H1 (cell line): ENCODE data around the gene ADAM12. TPM values are rescaled to one million over a fixed set of nuclear protein-coding genes. Genes with fewer than 3 reads are reported as not detected.

ENCODE experiments used
- CTCF ChIA-PET: fragments of 300-600 bp; sonication (Branson Sonifier 250); formaldehyde crosslinking; loops from one replicate; lab custom pipeline; 2021; ENCODE audit not compliant: partially characterized antibody; lab: Charles Lee
- POLR2A ChIA-PET: fragments of 300-600 bp; sonication (Branson Sonifier 250); formaldehyde crosslinking; loops from one replicate; lab custom pipeline; 2021; ENCODE audit warnings: inconsistent platforms; ENCODE audit not compliant: partially characterized antibody; lab: Charles Lee
- DNase-seq, 2 experiments: peaks; one replicate each; pipeline versions ENCODE4 v3.0.0 to v3.0.0-alpha.2; 2010 to 2022; ENCODE audit warnings: low spot score in 2 of 2, low read depth in 1 of 2, mixed read lengths in 1 of 2
- FAIRE-seq: peaks from 2 replicates; lab custom pipeline; 2011; peaks lifted over from hg19 to GRCh38; lab: Jason Lieb, UNC
- H2AFZ ChIP-seq: 2 replicates; pipeline ENCODE4 v1.8.1; 2012; ENCODE audit warnings: low read length, inconsistent platforms
- H2AK5ac ChIP-seq: 2 replicates; pipeline ENCODE4 v1.6.1; 2013; ENCODE audit warnings: low read depth, low read length
- H2BK120ac ChIP-seq: replicated peaks from 2 replicates; pipeline ENCODE3; 2013; ENCODE audit warnings: low read depth, low read length, inconsistent platforms
- H2BK12ac ChIP-seq: 2 replicates; pipeline ENCODE4 v1.6.1; 2013; ENCODE audit warnings: low read depth, low read length
- H2BK15ac ChIP-seq: 2 replicates; pipeline ENCODE4 v1.6.1; 2013; ENCODE audit warnings: low read length
- H2BK20ac ChIP-seq: 2 replicates; pipeline ENCODE4 v1.6.1; 2013; ENCODE audit warnings: low read length
- H2BK5ac ChIP-seq: 2 replicates; pipeline ENCODE4 v1.6.1; 2013; ENCODE audit warnings: low read depth, low read length
- H3K14ac ChIP-seq: 2 replicates; pipeline ENCODE4 v1.6.1; 2013; ENCODE audit warnings: inconsistent platforms; ENCODE audit not compliant: insufficient read length
- H3K18ac ChIP-seq: 2 replicates; pipeline ENCODE4 v1.6.1; 2013; ENCODE audit warnings: low read length; ENCODE audit errors: extremely low read depth
- H3K23ac ChIP-seq: 2 replicates; pipeline ENCODE4 v1.6.1; 2013; ENCODE audit warnings: inconsistent platforms; ENCODE audit not compliant: insufficient read length
- H3K23me2 ChIP-seq: 2 replicates; pipeline ENCODE4 v1.6.1; 2013; ENCODE audit warnings: low read depth, low read length
- H3K27ac ChIP-seq: 2 replicates; pipeline ENCODE4 v1.6.1; 2011; ENCODE audit warnings: low read depth, low read length, inconsistent platforms
- H3K27me3 ChIP-seq, 4 experiments: replicated peaks in 1 of 4; 1 replicate in 1 of 4; 2 replicates in 3 of 4; pipeline versions ENCODE4 v1.6.1 to v1.8.1; 2011 to 2013; ENCODE audit warnings: low read length in 3 of 4, mild to moderate bottlenecking in 3 of 4, inconsistent platforms in 2 of 4, mixed read lengths in 2 of 4, moderate library complexity in 1 of 4; ENCODE audit not compliant: control insufficient read depth in 3 of 4, insufficient read depth in 3 of 4; ENCODE audit errors: extremely low read depth in 1 of 4
- H3K36me3 ChIP-seq, 4 experiments: 2 replicates each; pipeline versions ENCODE4 v1.6.1 to v1.8.1; 2011 to 2013; ENCODE audit warnings: mild to moderate bottlenecking in 4 of 4, low read length in 3 of 4, moderate library complexity in 2 of 4, control low read depth in 1 of 4, inconsistent platforms in 1 of 4; ENCODE audit not compliant: insufficient read depth in 4 of 4, control insufficient read depth in 2 of 4
- H3K4ac ChIP-seq: replicated peaks from 2 replicates; pipeline ENCODE3; 2013; ENCODE audit warnings: low read length, low read depth, mixed read lengths, inconsistent platforms; ENCODE audit not compliant: insufficient read length
- H3K4me1 ChIP-seq, 4 experiments: replicated peaks in 1 of 4; 1 replicate in 1 of 4; 2 replicates in 3 of 4; pipeline versions ENCODE4 v1.6.1 to v1.8.1; 2011 to 2013; ENCODE audit warnings: low read length in 3 of 4, inconsistent platforms in 2 of 4, mixed read lengths in 1 of 4; ENCODE audit not compliant: insufficient read depth in 4 of 4, control insufficient read depth in 3 of 4
- H3K4me2 ChIP-seq, 2 experiments: 2 replicates each; pipeline versions ENCODE4 v1.6.1 to v1.8.1; 2011 to 2013; ENCODE audit warnings: low read depth in 2 of 2, low read length in 2 of 2, control low read depth in 1 of 2, inconsistent platforms in 1 of 2, mild to moderate bottlenecking in 1 of 2; ENCODE audit not compliant: insufficient read depth in 1 of 2
- H3K4me3 ChIP-seq, 4 experiments: fragments of 200-600, 300-600 bp in 1 of 4; sonication (generic), shearing (Covaris generic), sonication (Bioruptor Twin) in 1 of 4; 2 replicates each; pipeline versions ENCODE4 v1.5.1 to v1.8.1; 2011 to 2016; ENCODE audit warnings: low read length in 4 of 4, low read depth in 3 of 4, control low read depth in 2 of 4, inconsistent platforms in 2 of 4, mild to moderate bottlenecking in 2 of 4, mixed read lengths in 1 of 4, moderate library complexity in 1 of 4; ENCODE audit not compliant: insufficient read depth in 2 of 4; ENCODE audit errors: extremely low read depth in 1 of 4
- H3K56ac ChIP-seq: replicated peaks from 2 replicates; pipeline ENCODE3; 2013; ENCODE audit warnings: low read depth, mild to moderate bottlenecking, mixed read lengths, low read length, inconsistent platforms; ENCODE audit not compliant: insufficient read length
- H3K79me1 ChIP-seq: 2 replicates; pipeline ENCODE4 v1.6.1; 2013; ENCODE audit warnings: low read depth, low read length, control low read depth
- H3K79me2 ChIP-seq, 2 experiments: 2 replicates each; pipeline versions ENCODE4 v1.6.1 to v1.8.1; 2012 to 2013; ENCODE audit warnings: low read length in 2 of 2, mild to moderate bottlenecking in 2 of 2, inconsistent platforms in 1 of 2; ENCODE audit not compliant: insufficient read depth in 2 of 2, control insufficient read depth in 1 of 2
- H3K9ac ChIP-seq, 4 experiments: replicated peaks in 1 of 4; 1 replicate in 1 of 4; 2 replicates in 3 of 4; pipeline versions ENCODE4 v1.6.1 to v1.8.1; 2011 to 2013; ENCODE audit warnings: low read depth in 3 of 4, low read length in 3 of 4, control low read depth in 2 of 4, mild to moderate bottlenecking in 2 of 4, moderate library complexity in 2 of 4, inconsistent platforms in 1 of 4; ENCODE audit errors: extremely low read depth in 1 of 4
- H3K9me3 ChIP-seq, 2 experiments: 2 replicates each; pipeline versions ENCODE4 v1.6.1 to v1.8.1; 2012 to 2013; ENCODE audit warnings: mild to moderate bottlenecking in 2 of 2, moderate library complexity in 2 of 2, control low read depth in 1 of 2, inconsistent platforms in 1 of 2, low read depth in 1 of 2, low read length in 1 of 2, mixed read lengths in 1 of 2; ENCODE audit not compliant: insufficient read depth in 2 of 2
- H4K20me1 ChIP-seq, 2 experiments: replicated peaks in 1 of 2; 2 replicates each; pipeline versions ENCODE3 to v1.8.1; 2011 to 2013; ENCODE audit warnings: inconsistent platforms in 2 of 2, low read length in 2 of 2, mild to moderate bottlenecking in 1 of 2; ENCODE audit not compliant: insufficient read depth in 2 of 2, control insufficient read depth in 1 of 2
- H4K5ac ChIP-seq: 2 replicates; pipeline ENCODE4 v1.6.1; 2013; ENCODE audit warnings: low read length, low read depth, mixed read lengths, inconsistent platforms; ENCODE audit not compliant: insufficient read length
- H4K8ac ChIP-seq: 2 replicates; pipeline ENCODE4 v1.8.0; 2013; ENCODE audit warnings: mild to moderate bottlenecking, moderate library complexity, low read length, inconsistent platforms; ENCODE audit not compliant: insufficient read depth; ENCODE audit errors: extremely low read depth
- H4K91ac ChIP-seq: replicated peaks from 2 replicates; pipeline ENCODE3; 2013; ENCODE audit warnings: low read length, mixed read lengths, inconsistent platforms; ENCODE audit not compliant: insufficient read length
- CHD2 ChIP-seq: IDR thresholded peaks from 2 replicates; pipeline ENCODE4 v1.6.1; 2012; ENCODE audit warnings: low read length, improper control_type of control experiment
- KDM4A ChIP-seq: IDR thresholded peaks from one replicate; pipeline ENCODE4 v1.7.1; 2012; ENCODE audit warnings: low read depth, mild to moderate bottlenecking, moderate library complexity, low read length, inconsistent platforms; ENCODE audit not compliant: severe bottlenecking
- SIN3A ChIP-seq, 2 experiments: IDR thresholded peaks in 1 of 2; conservative IDR thresholded peaks in 1 of 2; 2 replicates each; pipeline ENCODE4 v1.6.1; 2011 to 2012; ENCODE audit warnings: low read length in 2 of 2, improper control_type of control experiment in 1 of 2, low read depth in 1 of 2, mild to moderate bottlenecking in 1 of 2
- SP4 ChIP-seq: IDR thresholded peaks from 2 replicates; pipeline ENCODE4 v1.6.1; 2012; ENCODE audit warnings: low read length, inconsistent platforms
- SUZ12 ChIP-seq: fragments of 200-600 bp; sonication (generic); IDR thresholded peaks from 2 replicates; pipeline ENCODE4 v1.6.1; 2012; ENCODE audit warnings: mild to moderate bottlenecking, inconsistent platforms, low read length, moderate library complexity, mixed read lengths
- WGBS, 2 experiments: shearing (Covaris generic) in 1 of 2; methylation state at CpG; one replicate each; pipeline versions ENCODE4 v1.1.6 to v1.1.7; 2013 to 2015; ENCODE audit warnings: low lambda C conversion rate in 2 of 2, mixed read lengths in 2 of 2, inconsistent platforms in 1 of 2, low coverage in 1 of 2, missing lambda C conversion rate in 1 of 2; ENCODE audit not compliant: insufficient replicate concordance in 2 of 2, insufficient coverage in 1 of 2, insufficient read length in 1 of 2; ENCODE audit errors: extremely low coverage in 1 of 2, missing lambda C conversion rate in 1 of 2; 5-methylcytosine and 5-hydroxymethylcytosine counted together
- polyA plus RNA-seq, 7 experiments: library from polyadenylated mRNA; depleted of rRNA in 3 of 7; stranded (reverse) in 5 of 7; unstranded in 2 of 7; fragments of >200 nt in 5 of 7; fragments of 200-250 nt in 2 of 7; gene quantifications; 1 replicate in 5 of 7; 2 replicates in 1 of 7; 4 replicates in 1 of 7; pipeline versions ENCODE4 v1.2.1 to v1.2.3, GENCODE V29; 2011 to 2013; ENCODE audit warnings: missing spikeins in 2 of 7, mixed read lengths in 2 of 7
- total RNA-seq: library from RNA; stranded (reverse); fragmentation: NEBNext Ultra II Directional; extraction: Animal tissue kit (Norgen Biotek cat#: 25700); gene quantifications from 2 replicates; pipeline ENCODE4 v1.2.1, GENCODE V29; 2021
- TF ChIP-seq, protein P1 (sequence below): IDR thresholded peaks from 2 replicates; pipeline ENCODE4 v1.6.1; 2012; ENCODE audit warnings: low read length, inconsistent platforms

Gene ADAM12
- total and polyA plus RNA-seq, 2 of the 8 experiments (the other 6 are each of a cell fraction or from before 2014, with no cell fraction given): 0.07 to 0.17 TPM

GRCh38 chr10:126135941-126136595 lies 252.2 kb downstream of the ADAM12 start:
- Histone ChIP-seq H3K4me3 (no peak overlapping the region), H3K56ac (no peak overlapping the region), H3K23ac (no peak overlapping the region), H3K27me3 (no peaks in the 10 kb centered on the region), H3K4ac (no peak overlapping the region), H3K14ac (no peak overlapping the region), H2BK12ac (no peak overlapping the region; the same call in 1 of the 2 replicates), H2BK120ac (no peak overlapping the region), H4K8ac (no peak overlapping the region), H3K9me3 (peaks cover 2 to 4% of the 10 kb centered on the region in 2 experiments; a peak in 1 of 4 replicates), H4K5ac (no peak overlapping the region), H3K9ac (no peak overlapping the region), H2AFZ (peak overlapping the region; percentile 46; the same call in 1 of the 2 replicates), H3K27ac (no peak overlapping the region), H2BK15ac (no peak overlapping the region), H3K4me1 (peaks cover 0 to 12% (median 7%) of the 10 kb centered on the region in 4 experiments; a peak in 5 of 7 replicates), H3K18ac (no peak overlapping the region; the same call in 1 of the 2 replicates), H2BK20ac (no peak overlapping the region), H3K36me3 (no peaks in the 10 kb centered on the region), H3K79me2 (no peaks in the 10 kb centered on the region), H2BK5ac (no peak overlapping the region), H3K23me2 (no peaks in the 10 kb centered on the region), H4K91ac (no peak overlapping the region), H2AK5ac (no peak overlapping the region), H3K79me1 (no peaks in the 10 kb centered on the region), H4K20me1 (no peaks in the 10 kb centered on the region), H3K4me2 (no peak overlapping the region)
- CTCF ChIA-PET: interaction anchor here (0.8 to 2.9 kb wide), 7 partner anchors 9 to 368 kb away, joined by 3 to 9 read pairs (median 5); no protein-coding TSS in a partner anchor
- FAIRE-seq (no peak), DNase-seq (no peak)
- POLR2A ChIA-PET: no interaction called here
- 82% methylated on average over 8 of the region's 8 CpGs; no CpG with 5 or more reads in 1 of the 2 experiments for WGBS, 2 experiments
- TF ChIP-seq KDM4A: no peak
- no peak for TF ChIP-seq SUZ12
- no peak for TF ChIP-seq SIN3A (conservative IDR thresholded peaks at IDR 0.05 in 1 of 2, IDR thresholded peaks at IDR 0.05 in 1 of 2; ENCODE audit: low read depth in 1 of 2, low read length in 2 of 2)
- TF ChIP-seq CHD2: no peak
- TF ChIP-seq, protein P1, sequence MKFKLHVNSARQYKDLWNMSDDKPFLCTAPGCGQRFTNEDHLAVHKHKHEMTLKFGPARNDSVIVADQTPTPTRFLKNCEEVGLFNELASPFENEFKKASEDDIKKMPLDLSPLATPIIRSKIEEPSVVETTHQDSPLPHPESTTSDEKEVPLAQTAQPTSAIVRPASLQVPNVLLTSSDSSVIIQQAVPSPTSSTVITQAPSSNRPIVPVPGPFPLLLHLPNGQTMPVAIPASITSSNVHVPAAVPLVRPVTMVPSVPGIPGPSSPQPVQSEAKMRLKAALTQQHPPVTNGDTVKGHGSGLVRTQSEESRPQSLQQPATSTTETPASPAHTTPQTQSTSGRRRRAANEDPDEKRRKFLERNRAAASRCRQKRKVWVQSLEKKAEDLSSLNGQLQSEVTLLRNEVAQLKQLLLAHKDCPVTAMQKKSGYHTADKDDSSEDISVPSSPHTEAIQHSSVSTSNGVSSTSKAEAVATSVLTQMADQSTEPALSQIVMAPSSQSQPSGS: no peak
- no peak for TF ChIP-seq SP4
